Neuron (in vitro differentiated cells): Measurements from ENCODE around the gene ZNF674.
"Not testable (repeated sequence)": the region's sequence is repeated elsewhere in the genome, so short reads cannot be mapped to it uniquely, and the experiment has no call there.

Source experiments
- H2AFZ ChIP-seq: one replicate; pipeline ENCODE4 v1.6.1; 2013; ENCODE audit warnings: low read depth, mild to moderate bottlenecking, inconsistent platforms, low read length, moderate library complexity
- H3K27me3 ChIP-seq: one replicate; pipeline ENCODE4 v1.6.1; 2013; ENCODE audit warnings: low read length; ENCODE audit not compliant: insufficient read depth
- H3K36me3 ChIP-seq: one replicate; pipeline ENCODE4 v1.6.1; 2013; ENCODE audit warnings: low read length; ENCODE audit not compliant: insufficient read depth
- H3K4me1 ChIP-seq: one replicate; pipeline ENCODE4 v1.6.1; 2013; ENCODE audit warnings: low read length; ENCODE audit not compliant: insufficient read depth
- H3K4me3 ChIP-seq: 2 replicates; pipeline ENCODE4 v1.5.1; 2013; ENCODE audit warnings: mild to moderate bottlenecking, low read length, moderate library complexity
- H3K9me3 ChIP-seq: one replicate; pipeline ENCODE4 v1.6.1; 2013; ENCODE audit warnings: low read length

Gene ZNF674

GRCh38 chrX:46488712-46489111 is 56.5 kb downstream of the ZNF674 start:
- no peak overlapping the region for H3K4me3 ChIP-seq
- no peaks in the 10 kb centered on the region for H3K36me3 ChIP-seq
- no peaks in the 10 kb centered on the region for H3K27me3 ChIP-seq
- H3K4me1 ChIP-seq: peaks cover 5% of the 10 kb centered on the region
- no peak overlapping the region for H2AFZ ChIP-seq
- H3K9me3 ChIP-seq: peaks cover 6% of the 10 kb centered on the region

GRCh38 chrX:46485897-46486296 is 59.3 kb downstream of the ZNF674 start:
- Histone ChIP-seq H3K4me1 (peaks cover 5% of the 10 kb centered on the region), H3K4me3 (no peak overlapping the region), H3K27me3 (no peaks in the 10 kb centered on the region), H2AFZ (no peak overlapping the region), H3K9me3 (peaks cover 6% of the 10 kb centered on the region), H3K36me3 (no peaks in the 10 kb centered on the region)

DNA sequence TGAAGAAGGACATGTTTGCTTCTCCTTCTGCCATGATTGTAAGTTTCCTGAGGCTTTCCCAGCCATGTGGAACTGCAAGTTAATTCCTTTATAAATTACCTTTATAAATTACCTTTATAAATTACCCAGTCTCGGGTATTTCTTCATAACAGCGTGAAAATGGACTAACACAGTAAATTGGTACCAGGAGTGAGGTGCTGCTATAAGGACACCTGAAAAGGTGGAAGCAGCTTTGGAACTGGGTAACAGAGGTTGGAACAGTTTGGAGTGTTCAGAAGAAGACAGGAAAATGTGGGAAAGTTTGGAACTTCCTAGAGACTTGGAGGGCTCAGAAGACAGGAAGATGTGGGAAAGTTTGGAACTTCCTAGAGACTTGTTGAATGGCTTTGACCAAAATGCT is 66.6 kb downstream of the ZNF674 start:
- not testable (repeated sequence) for H2AFZ ChIP-seq, H3K4me1 ChIP-seq, H3K9me3 ChIP-seq, H3K36me3 ChIP-seq, H3K4me3 ChIP-seq, H3K27me3 ChIP-seq

- H3K9me3 ChIP-seq: peaks cover 3% of the 10 kb centered on the region
- no peaks in the 10 kb centered on the region for H3K27me3 ChIP-seq
- H3K4me1 ChIP-seq: no peaks in the 10 kb centered on the region
- no peak overlapping the region for H3K4me3 ChIP-seq
- H2AFZ ChIP-seq: no peak overlapping the region
- H3K36me3 ChIP-seq: peaks cover 7% of the 10 kb centered on the region
Measured at GRCh38 chrX:46477435-46477834, 67.8 kb downstream of the ZNF674 start.

- Histone ChIP-seq H3K4me1 (no peaks in the 10 kb centered on the region), H3K27me3 (peaks cover 8% of the 10 kb centered on the region), H3K36me3 (peaks cover 7% of the 10 kb centered on the region), H2AFZ (no peak overlapping the region), H3K9me3 (peaks cover 3% of the 10 kb centered on the region), H3K4me3 (no peak overlapping the region)
Measured at GRCh38 chrX:46465203-46465602, 80.0 kb downstream of the ZNF674 start.

- Histone ChIP-seq H3K4me1 (no peaks in the 10 kb centered on the region), H3K4me3 (no peak overlapping the region), H3K9me3 (peaks cover 3% of the 10 kb centered on the region), H3K36me3 (peaks cover 5% of the 10 kb centered on the region), H2AFZ (no peak overlapping the region), H3K27me3 (peaks cover 6% of the 10 kb centered on the region)
Measured at GRCh38 chrX:46463682-46464081, 81.5 kb downstream of the ZNF674 start.

DNA sequence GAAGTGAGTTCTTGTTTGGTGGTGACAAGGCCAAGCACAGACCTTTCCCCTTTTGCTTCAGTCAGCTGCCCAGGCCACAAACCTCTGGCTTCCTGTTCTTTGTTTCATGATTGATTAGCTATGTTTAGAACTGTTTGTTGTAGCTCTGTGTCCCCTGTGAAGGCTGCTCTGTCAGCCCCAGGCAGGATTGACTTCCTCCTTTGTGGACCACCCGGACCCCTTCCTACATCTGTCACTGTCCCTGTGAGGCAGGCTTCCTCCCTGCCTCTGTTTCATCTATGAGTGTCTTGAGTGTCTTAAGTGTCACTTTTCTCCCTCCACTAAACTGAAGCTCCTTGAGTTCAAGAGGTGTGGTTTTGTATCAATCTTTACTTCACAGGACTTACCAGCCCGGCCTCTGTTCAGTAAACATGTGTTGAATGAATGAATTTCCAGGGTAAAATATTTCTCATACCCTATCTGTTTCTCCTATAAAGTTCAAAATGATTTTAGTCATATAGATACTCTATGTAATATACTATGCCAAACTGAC is 83.5 kb downstream of the ZNF674 start:
- Histone ChIP-seq H3K4me1 (no peaks in the 10 kb centered on the region), H3K9me3 (no peaks in the 10 kb centered on the region), H3K4me3 (no peak overlapping the region), H2AFZ (no peak overlapping the region), H3K27me3 (peaks cover 6% of the 10 kb centered on the region), H3K36me3 (peaks cover 2% of the 10 kb centered on the region)

GRCh38 chrX:46460801-46461659 is 84.2 kb downstream of the ZNF674 start:
- H3K27me3 ChIP-seq, H3K36me3 ChIP-seq, H3K9me3 ChIP-seq, H3K4me3 ChIP-seq, H3K4me1 ChIP-seq, H2AFZ ChIP-seq: not testable (repeated sequence)

- Histone ChIP-seq H3K9me3 (no peaks in the 10 kb centered on the region), H3K4me3 (no peak overlapping the region), H3K4me1 (no peaks in the 10 kb centered on the region), H3K36me3 (peaks cover 6% of the 10 kb centered on the region), H3K27me3 (peaks cover 4% of the 10 kb centered on the region), H2AFZ (no peak overlapping the region)
Measured at GRCh38 chrX:46459603-46460002, 85.6 kb downstream of the ZNF674 start.

- H2AFZ ChIP-seq: no peak overlapping the region
- no peaks in the 10 kb centered on the region for H3K27me3 ChIP-seq
- H3K4me3 ChIP-seq: no peak overlapping the region
- H3K36me3 ChIP-seq: peaks cover 15% of the 10 kb centered on the region
- H3K9me3 ChIP-seq: no peaks in the 10 kb centered on the region
- no peaks in the 10 kb centered on the region for H3K4me1 ChIP-seq
Measured at GRCh38 chrX:46456125-46456922, 88.9 kb downstream of the ZNF674 start.
